Aorta (tissue), 5 donors: ENCODE measurements around the gene ANK3. TPM values are rescaled to one million over a fixed set of nuclear protein-coding genes. Genes with fewer than 3 reads are reported as not detected.

Source experiments
- ATAC-seq: fragments of 200-7000 bp; cut with Tn5 transposase; one replicate; pipeline ENCODE4 v1.9.1; 2022; ENCODE audit warnings: moderate library complexity; ENCODE audit not compliant: low FRiP score
- DNase-seq, 2 donors: peaks; one replicate each; pipeline ENCODE4 v3.0.0-alpha.2; 2020
- H3K27ac ChIP-seq, 2 donors: one replicate each; pipeline ENCODE4 v1.5.1; 2013; ENCODE audit warnings: low read length in 2 of 2, mild to moderate bottlenecking in 2 of 2, moderate library complexity in 2 of 2, control low read depth in 1 of 2, inconsistent platforms in 1 of 2, low read depth in 1 of 2
- H3K27me3 ChIP-seq, 2 donors: one replicate each; pipeline ENCODE4 v1.6.1; 2013; ENCODE audit warnings: control low read depth in 1 of 2, low read length in 1 of 2, mild to moderate bottlenecking in 1 of 2, moderate library complexity in 1 of 2; ENCODE audit not compliant: insufficient read depth in 2 of 2, control insufficient read depth in 1 of 2
- H3K36me3 ChIP-seq, 2 donors: one replicate each; pipeline ENCODE4 v1.6.1; 2013; ENCODE audit warnings: control low read depth in 1 of 2, low read length in 1 of 2, mild to moderate bottlenecking in 1 of 2; ENCODE audit not compliant: insufficient read depth in 2 of 2, control insufficient read depth in 1 of 2
- H3K4me1 ChIP-seq, 2 donors: one replicate each; pipeline ENCODE4 v1.6.1; 2013; ENCODE audit warnings: low read length in 2 of 2, control low read depth in 1 of 2, mild to moderate bottlenecking in 1 of 2, moderate library complexity in 1 of 2; ENCODE audit not compliant: insufficient read depth in 2 of 2, control insufficient read depth in 1 of 2
- H3K4me3 ChIP-seq, 2 donors: one replicate each; pipeline ENCODE4 v1.5.1; 2013; ENCODE audit warnings: low read length in 2 of 2, control low read depth in 1 of 2, mild to moderate bottlenecking in 1 of 2
- H3K9me3 ChIP-seq: one replicate; pipeline ENCODE4 v1.6.1; 2013; ENCODE audit warnings: mild to moderate bottlenecking, low read length; ENCODE audit not compliant: control insufficient read depth
- WGBS, 2 donors: extraction: QIAGEN DNeasy Blood & Tissue Kit; methylation state at CpG; one replicate each; pipeline ENCODE4 v1.1.7; 2013; 5-methylcytosine and 5-hydroxymethylcytosine counted together
- intact Hi-C, 2 donors: fragments of 100-400 bp; cut with DNase I; formaldehyde crosslinking; loops; one replicate each; pipeline versions ENCODE4 v1.14.2 to v1.15.0; 2022
- polyA plus RNA-seq, 2 donors: library from polyadenylated mRNA; stranded (reverse); fragments of 200-250 nt; gene quantifications; one replicate each; pipeline ENCODE4 v1.2.3, GENCODE V29; 2013
- total RNA-seq, 2 donors: library from RNA; stranded (reverse); fragmentation: NEBNext Ultra II Directional; extraction: Animal tissue kit (Norgen Biotek cat#: 25700); gene quantifications; one replicate each; pipeline ENCODE4 v1.2.1, GENCODE V29; 2021
- donor health status: healthy with polysubstance abuse.
- donor health status: Bipolar disorder and iron deficiency.
- donor health status: DM: no; HTN: no; CAD: no.
- donor health status: DM: no; HTN: no; CAD: no.
- donor health status: DM: yes; HTN: yes; CAD: no.

The ANK3 gene
- total and polyA plus RNA-seq, 4 donors: 16.5 to 38.2 (median 20.6) TPM

GRCh38 chr10:60149003-60149402 is 240.7 kb downstream of the ANK3 start:
- peak; percentile 7 for ATAC-seq
- intact Hi-C loops: no loop called here
- Histone ChIP-seq H3K36me3 (no peaks in the 10 kb centered on the region), H3K9me3 (no peaks in the 10 kb centered on the region), H3K27me3 (no peaks in the 10 kb centered on the region), H3K27ac (no peak overlapping the region), H3K4me3 (no peak overlapping the region), H3K4me1 (peaks cover 0 to 10% of the 10 kb centered on the region in 2 donors)
- DNase-seq: no peak
- WGBS, 2 donors: 94 to 95% methylated on average over 2 of the region's 2 CpGs

- peaks cover 0 to 10% of the 10 kb centered on the region in 2 donors for H3K4me1 ChIP-seq
- no peaks in the 10 kb centered on the region for H3K9me3 ChIP-seq
- intact Hi-C loops: no loop called here
- ATAC-seq (no peak), DNase-seq (no peak)
- no peak overlapping the region for H3K4me3 ChIP-seq
- H3K27me3 ChIP-seq: no peaks in the 10 kb centered on the region
- H3K27ac ChIP-seq: no peak overlapping the region
- H3K36me3 ChIP-seq: no peaks in the 10 kb centered on the region
Observed at GRCh38 chr10:60148266-60148840, 241.3 kb downstream of the ANK3 start.

- Histone ChIP-seq H3K27ac (no peak overlapping the region), H3K36me3 (no peaks in the 10 kb centered on the region), H3K9me3 (no peaks in the 10 kb centered on the region), H3K4me1 (peaks cover 0 to 10% of the 10 kb centered on the region in 2 donors), H3K4me3 (no peak overlapping the region), H3K27me3 (no peaks in the 10 kb centered on the region)
- ATAC-seq: no peak
- no peak for DNase-seq
- intact Hi-C loops: no loop called here
- 83 to 91% methylated on average over 3 of the region's 3 CpGs for WGBS, 2 donors
Observed at GRCh38 chr10:60147576-60148265, 242.0 kb downstream of the ANK3 start.

- Histone ChIP-seq H3K9me3 (no peaks in the 10 kb centered on the region), H3K4me3 (no peak overlapping the region), H3K27me3 (no peaks in the 10 kb centered on the region), H3K4me1 (peaks cover 0 to 10% of the 10 kb centered on the region in 2 donors), H3K27ac (no peak overlapping the region), H3K36me3 (no peaks in the 10 kb centered on the region)
- ATAC-seq (no peak), DNase-seq (no peak)
- intact Hi-C loops: no loop called here
- WGBS, 2 donors: 18 to 28% methylated on average over 4 of the region's 4 CpGs
Observed at GRCh38 chr10:60147025-60147424, 242.7 kb downstream of the ANK3 start.

- no peak overlapping the region for H3K4me3 ChIP-seq
- 97% methylated on average over 3 of the region's 3 CpGs for WGBS, 2 donors
- no peaks in the 10 kb centered on the region for H3K36me3 ChIP-seq
- H3K27ac ChIP-seq: no peak overlapping the region
- DNase-seq: no peak
- H3K4me1 ChIP-seq: peaks cover 0 to 10% of the 10 kb centered on the region in 2 donors
- H3K9me3 ChIP-seq: no peaks in the 10 kb centered on the region
- no peak for ATAC-seq
- intact Hi-C loops: no loop called here
- no peaks in the 10 kb centered on the region for H3K27me3 ChIP-seq
Observed at GRCh38 chr10:60144099-60144498, 245.6 kb downstream of the ANK3 start.

- H3K4me1 ChIP-seq: no peaks in the 10 kb centered on the region
- intact Hi-C loops: no loop called here
- H3K27ac ChIP-seq: no peak overlapping the region
- WGBS, 2 donors: 91 to 93% methylated on average over 1 of the region's 1 CpG
- H3K36me3 ChIP-seq: no peaks in the 10 kb centered on the region
- no peaks in the 10 kb centered on the region for H3K27me3 ChIP-seq
- no peak overlapping the region for H3K4me3 ChIP-seq
- ATAC-seq (no peak), DNase-seq (no peak)
- H3K9me3 ChIP-seq: no peaks in the 10 kb centered on the region
Observed at GRCh38 chr10:60142736-60143135, 246.9 kb downstream of the ANK3 start.

GRCh38 chr10:60141896-60142559 is 247.6 kb downstream of the ANK3 start:
- ATAC-seq: no peak

GRCh38 chr10:60140651-60141632 is 248.7 kb downstream of the ANK3 start:
- peak; percentile 50 for ATAC-seq
- H3K9me3 ChIP-seq: no peaks in the 10 kb centered on the region
- intact Hi-C loops: no loop called here
- no peaks in the 10 kb centered on the region for H3K4me1 ChIP-seq
- no peak overlapping the region for H3K4me3 ChIP-seq
- no peaks in the 10 kb centered on the region for H3K27me3 ChIP-seq
- 58 to 63% methylated on average over 12 of the region's 12 CpGs for WGBS, 2 donors
- H3K27ac ChIP-seq: no peak overlapping the region
- no peak for DNase-seq
- H3K36me3 ChIP-seq: no peaks in the 10 kb centered on the region

More at GRCh38 chr10:60141896-60142559, 247.6 kb downstream of the ANK3 start:
- Histone ChIP-seq H3K36me3 (no peaks in the 10 kb centered on the region), H3K27me3 (no peaks in the 10 kb centered on the region), H3K9me3 (no peaks in the 10 kb centered on the region), H3K27ac (no peak overlapping the region), H3K4me1 (no peaks in the 10 kb centered on the region), H3K4me3 (no peak overlapping the region)
- intact Hi-C loops: no loop called here
- DNase-seq: no peak
- 97 to 98% methylated on average over 7 of the region's 7 CpGs for WGBS, 2 donors
